ENCODE measurements around the gene CTNNA1.

The CTNNA1 gene

GRCh38 chr5:138969323-138970002 is 216.2 kb downstream of the CTNNA1 start:
- no peak for TF ChIP-seq POLR2A (IDR thresholded peaks at IDR 0.05; ENCODE audit: low read depth, low read length)
- TF ChIP-seq POLR2AphosphoS5 (IDR thresholded peaks at IDR 0.05; ENCODE audit: low read depth, low read length): no peak
- DNase-seq (ENCODE audit: insufficient read length): no peak
- FAIRE-seq: no peak

DNA sequence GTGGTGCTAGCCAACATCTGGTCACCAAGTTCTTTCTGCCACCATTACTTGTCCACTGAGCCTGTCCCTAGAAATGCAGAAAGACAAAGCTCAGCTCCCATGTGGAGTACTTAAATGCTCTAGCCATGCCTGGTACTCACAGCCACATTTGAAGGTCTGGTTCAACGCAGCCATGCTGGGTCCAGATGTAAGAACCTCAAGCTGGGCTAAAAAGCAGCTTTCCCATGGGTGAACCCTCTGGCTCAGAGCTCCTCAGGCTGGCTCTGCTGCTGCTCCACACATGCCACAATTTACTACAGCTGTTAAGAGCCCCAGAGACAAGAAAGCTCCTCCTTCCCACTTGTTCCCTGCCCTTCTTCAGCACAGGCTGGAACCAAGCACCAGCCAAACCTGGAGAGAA is 219.0 kb downstream of the CTNNA1 start:
- TF ChIP-seq TAF1 (IDR thresholded peaks at IDR 0.05; ENCODE audit: borderline replicate concordance, low read depth, low read length) (no peak), POLR2AphosphoS5 (IDR thresholded peaks at IDR 0.05; ENCODE audit: low read depth, low read length) (no peak), POLR2A (IDR thresholded peaks at IDR 0.05; ENCODE audit: low read depth, low read length) (no peak)
- DNase-seq (ENCODE audit: insufficient read length): no peak
- FAIRE-seq: no peak

DNA sequence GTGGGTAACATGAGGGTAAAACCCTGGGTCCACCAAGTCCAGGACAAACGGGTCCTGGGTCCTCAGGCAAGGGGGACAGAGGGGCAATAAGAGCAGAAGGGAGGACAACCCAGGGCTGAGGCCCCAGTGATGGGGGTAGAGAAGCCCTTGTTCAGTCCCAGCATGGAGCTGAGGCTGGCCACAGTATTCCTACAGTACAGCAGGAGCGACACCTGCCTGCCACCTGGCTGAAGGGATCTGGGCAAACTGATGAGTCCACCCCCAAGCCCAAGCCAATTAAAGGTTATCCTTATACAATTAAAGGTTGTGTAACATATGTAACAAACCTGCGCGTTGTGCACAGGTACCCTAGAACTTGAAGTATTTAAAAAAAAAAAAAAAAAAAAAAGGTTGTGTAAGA is 219.6 kb downstream of the CTNNA1 start:
- no peak for FAIRE-seq
- no peak for DNase-seq (ENCODE audit: insufficient read length)
- no peak for TF ChIP-seq POLR2A (IDR thresholded peaks at IDR 0.05; ENCODE audit: low read depth, low read length)
- no peak for TF ChIP-seq POLR2AphosphoS5 (IDR thresholded peaks at IDR 0.05; ENCODE audit: low read depth, low read length)
- TF ChIP-seq TAF1 (IDR thresholded peaks at IDR 0.05; ENCODE audit: borderline replicate concordance, low read depth, low read length): no peak

DNA sequence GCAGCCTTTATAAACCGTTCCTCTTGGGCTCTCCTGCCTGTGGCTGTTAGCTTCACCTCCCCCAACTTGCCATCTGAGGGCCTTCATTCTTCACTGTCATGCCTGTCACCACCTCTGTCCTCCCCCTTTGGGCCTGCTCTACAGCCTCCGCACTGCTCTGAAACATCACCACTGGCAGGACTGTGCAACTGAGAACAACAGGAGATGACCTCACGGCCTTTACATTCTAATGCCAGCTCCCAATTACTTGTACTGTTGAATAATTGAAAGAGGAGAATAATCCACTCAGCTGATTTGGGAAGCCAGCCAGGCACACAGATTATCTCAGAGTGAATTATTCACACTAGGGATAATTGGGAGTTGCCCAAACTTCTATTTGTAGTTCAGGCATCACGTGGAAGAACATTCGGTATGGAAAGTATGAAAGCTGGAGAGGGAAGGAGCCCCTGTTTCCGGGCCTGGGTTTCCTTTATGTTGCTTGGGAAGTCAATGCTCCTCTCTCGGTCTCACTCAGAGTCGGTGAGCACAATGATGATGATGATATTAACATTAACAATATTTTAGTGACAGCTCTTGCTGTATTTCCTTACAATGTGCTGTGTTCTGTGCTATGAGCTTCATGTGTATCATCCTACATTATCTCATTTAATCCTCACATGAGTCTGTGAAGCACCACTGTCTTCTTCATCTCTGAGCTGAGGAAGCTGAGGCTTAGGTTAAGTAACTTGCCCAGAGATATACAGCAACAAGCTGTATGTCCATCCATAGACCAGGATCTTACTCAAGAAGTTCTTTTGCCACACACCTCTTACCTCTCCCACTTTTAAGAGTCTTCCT is 221.2 kb downstream of the CTNNA1 start:
- DNase-seq (ENCODE audit: insufficient read length) (no peak), FAIRE-seq (no peak)
- TF ChIP-seq POLR2AphosphoS5 (IDR thresholded peaks at IDR 0.05; ENCODE audit: low read depth, low read length) (no peak), TAF1 (IDR thresholded peaks at IDR 0.05; ENCODE audit: borderline replicate concordance, low read depth, low read length) (no peak), POLR2A (IDR thresholded peaks at IDR 0.05; ENCODE audit: low read depth, low read length) (no peak)

DNA sequence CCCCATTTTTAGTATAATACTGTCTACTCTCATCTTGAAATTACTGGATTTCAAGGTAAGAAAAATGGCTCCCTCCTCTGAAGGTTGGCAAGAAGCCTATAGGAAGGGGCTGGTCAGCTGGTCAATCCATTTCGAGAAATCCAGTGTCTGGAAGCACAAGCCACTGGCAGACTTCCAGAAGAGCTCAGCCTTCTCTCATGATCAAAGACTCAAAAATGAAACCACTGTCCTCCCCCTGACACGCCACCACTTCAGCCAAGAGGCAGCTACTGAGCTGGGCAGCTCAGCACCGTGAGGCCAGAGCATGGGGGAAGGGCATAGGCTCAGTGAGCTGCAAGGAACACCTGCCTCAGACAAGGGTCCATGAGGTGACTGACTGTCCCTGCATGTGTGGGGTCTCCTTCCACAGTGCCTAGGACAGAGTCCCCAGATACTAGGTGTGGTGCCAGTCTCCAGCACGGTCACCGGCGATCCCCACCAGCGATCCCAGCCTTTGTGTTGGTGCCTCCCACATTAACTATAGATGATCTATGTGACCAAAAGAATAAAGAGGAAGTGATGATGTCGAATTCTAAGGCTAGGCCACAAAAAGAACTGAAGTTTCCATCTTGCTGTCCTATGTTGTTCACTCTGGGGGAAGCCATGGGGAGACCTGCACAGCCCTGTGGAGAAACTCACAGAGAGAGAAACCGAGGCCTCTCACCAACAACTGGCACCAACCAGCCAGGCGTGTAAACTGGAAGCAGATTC is 222.0 kb downstream of the CTNNA1 start:
- TF ChIP-seq POLR2AphosphoS5 (IDR thresholded peaks at IDR 0.05; ENCODE audit: low read depth, low read length) (no peak), POLR2A (IDR thresholded peaks at IDR 0.05; ENCODE audit: low read depth, low read length) (no peak), TAF1 (IDR thresholded peaks at IDR 0.05; ENCODE audit: borderline replicate concordance, low read depth, low read length) (no peak)
- FAIRE-seq: no peak
- no peak for DNase-seq (ENCODE audit: insufficient read length)

DNA sequence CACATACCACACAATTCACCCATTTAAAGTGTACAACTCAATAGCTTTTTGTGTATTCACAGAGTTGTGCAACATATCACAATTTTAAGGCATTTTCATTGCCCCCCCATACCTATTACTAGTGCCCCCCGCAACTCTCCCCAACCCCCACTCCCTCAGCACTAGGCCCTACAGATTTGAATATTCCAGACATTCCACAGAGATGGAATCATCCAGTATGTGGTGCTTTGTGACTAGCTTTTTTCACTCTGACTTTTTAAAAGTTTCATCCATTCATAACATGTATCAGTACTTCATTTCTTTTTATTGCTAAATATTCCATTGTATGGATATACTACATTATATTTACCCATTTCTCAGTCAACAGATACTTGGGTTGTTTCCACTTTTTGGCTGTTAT is 224.9 kb downstream of the CTNNA1 start:
- no peak for DNase-seq (ENCODE audit: insufficient read length)
- no peak for TF ChIP-seq POLR2AphosphoS5 (IDR thresholded peaks at IDR 0.05; ENCODE audit: low read depth, low read length)
- TF ChIP-seq POLR2A (IDR thresholded peaks at IDR 0.05; ENCODE audit: low read depth, low read length): no peak
- no peak for TF ChIP-seq TAF1 (IDR thresholded peaks at IDR 0.05; ENCODE audit: borderline replicate concordance, low read depth, low read length)
- FAIRE-seq: no peak

DNA sequence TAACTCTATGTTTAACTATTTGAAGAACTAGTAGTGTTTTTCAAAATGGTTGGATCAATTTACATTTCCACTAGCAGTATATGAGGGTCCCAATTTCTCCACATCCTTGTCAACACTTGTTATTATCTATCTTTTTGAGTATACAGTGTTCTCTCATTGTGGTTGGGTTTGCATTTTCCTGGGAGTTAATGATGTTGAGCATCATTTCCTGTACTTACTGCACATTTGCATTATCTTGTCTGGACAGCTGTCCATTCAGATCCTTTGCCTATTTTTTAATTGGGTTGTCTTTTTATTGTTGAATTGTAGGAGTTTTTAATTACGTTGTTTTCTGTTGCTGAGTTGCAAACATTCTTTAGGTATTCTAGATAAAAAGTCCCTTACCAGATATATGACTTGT is 225.4 kb downstream of the CTNNA1 start:
- TF ChIP-seq TAF1 (IDR thresholded peaks at IDR 0.05; ENCODE audit: borderline replicate concordance, low read depth, low read length): no peak
- no peak for TF ChIP-seq POLR2AphosphoS5 (IDR thresholded peaks at IDR 0.05; ENCODE audit: low read depth, low read length)
- TF ChIP-seq POLR2A (IDR thresholded peaks at IDR 0.05; ENCODE audit: low read depth, low read length): no peak
- no peak for DNase-seq (ENCODE audit: insufficient read length)
- FAIRE-seq: no peak

DNA sequence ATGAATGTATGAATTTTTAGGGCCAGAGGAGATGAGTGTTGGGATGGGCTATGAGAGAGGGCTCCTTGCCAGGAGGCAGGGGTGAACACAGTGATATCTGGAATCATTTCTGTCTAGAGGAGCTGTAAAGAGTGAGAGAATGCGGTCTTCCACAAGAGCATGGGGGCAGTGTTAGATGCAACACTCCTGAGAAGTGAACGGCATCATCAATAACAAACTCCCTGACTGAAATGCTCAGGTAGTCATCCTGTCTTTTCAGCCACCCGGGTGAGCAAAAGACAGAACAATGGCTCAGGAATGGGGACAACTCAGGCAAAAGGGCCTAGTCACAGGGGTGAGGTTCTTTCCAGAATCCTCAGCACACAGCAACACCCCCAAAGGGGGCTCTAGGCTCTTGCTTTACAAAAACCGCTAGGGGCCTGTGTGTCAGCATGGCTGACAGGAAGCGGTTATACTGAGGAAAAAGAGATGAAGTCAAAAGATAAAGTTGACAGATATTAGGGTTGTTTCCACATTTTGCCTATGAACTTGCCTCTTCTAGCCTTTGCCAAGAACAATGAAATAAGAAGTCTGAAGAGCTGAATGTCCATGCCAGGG is 226.6 kb downstream of the CTNNA1 start:
- no peak for FAIRE-seq
- no peak for DNase-seq (ENCODE audit: insufficient read length)
- TF ChIP-seq TAF1 (IDR thresholded peaks at IDR 0.05; ENCODE audit: borderline replicate concordance, low read depth, low read length): no peak
- no peak for TF ChIP-seq POLR2A (IDR thresholded peaks at IDR 0.05; ENCODE audit: low read depth, low read length)
- no peak for TF ChIP-seq POLR2AphosphoS5 (IDR thresholded peaks at IDR 0.05; ENCODE audit: low read depth, low read length)

DNA sequence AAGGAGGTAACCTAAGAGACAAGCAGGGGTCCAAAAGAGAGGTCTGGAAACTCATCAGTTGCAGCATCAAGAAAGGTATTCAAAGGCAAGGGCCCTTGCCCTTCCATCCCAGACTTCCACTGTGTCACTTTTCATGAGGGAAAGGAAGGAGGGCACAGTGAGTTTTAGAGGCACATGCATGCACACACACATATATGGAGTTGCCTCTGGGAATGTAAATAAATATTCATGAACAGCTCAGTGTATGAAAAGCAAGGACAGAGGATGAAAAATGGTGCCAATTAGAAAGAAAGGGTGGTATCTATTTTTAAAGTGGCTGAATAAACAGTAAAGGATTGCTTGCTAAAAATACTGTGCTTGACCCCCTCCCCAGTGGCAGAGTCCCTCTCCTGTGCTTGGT is 227.2 kb downstream of the CTNNA1 start:
- FAIRE-seq: no peak

GRCh38 chr5:138981131-138981530 is 227.9 kb downstream of the CTNNA1 start:
- DNase-seq (ENCODE audit: insufficient read length) (no peak), FAIRE-seq (no peak)
- TF ChIP-seq TAF1 (IDR thresholded peaks at IDR 0.05; ENCODE audit: borderline replicate concordance, low read depth, low read length) (no peak), POLR2AphosphoS5 (IDR thresholded peaks at IDR 0.05; ENCODE audit: low read depth, low read length) (no peak), POLR2A (IDR thresholded peaks at IDR 0.05; ENCODE audit: low read depth, low read length) (no peak)

More for the DNA sequence above, 227.2 kb downstream of the CTNNA1 start:
- no peak for TF ChIP-seq POLR2A (IDR thresholded peaks at IDR 0.05; ENCODE audit: low read depth, low read length)
- TF ChIP-seq TAF1 (IDR thresholded peaks at IDR 0.05; ENCODE audit: borderline replicate concordance, low read depth, low read length): no peak
- TF ChIP-seq POLR2AphosphoS5 (IDR thresholded peaks at IDR 0.05; ENCODE audit: low read depth, low read length): no peak
- no peak for DNase-seq (ENCODE audit: insufficient read length)

GRCh38 chr5:138981586-138981985 is 228.4 kb downstream of the CTNNA1 start:
- TF ChIP-seq TAF1 (IDR thresholded peaks at IDR 0.05; ENCODE audit: borderline replicate concordance, low read depth, low read length): no peak
- DNase-seq (ENCODE audit: insufficient read length) (no peak), FAIRE-seq (no peak)

Measured in GM12892 (cell line).